ENCODE measurements around the gene CHCT1.

CHCT1 gene

DNA sequence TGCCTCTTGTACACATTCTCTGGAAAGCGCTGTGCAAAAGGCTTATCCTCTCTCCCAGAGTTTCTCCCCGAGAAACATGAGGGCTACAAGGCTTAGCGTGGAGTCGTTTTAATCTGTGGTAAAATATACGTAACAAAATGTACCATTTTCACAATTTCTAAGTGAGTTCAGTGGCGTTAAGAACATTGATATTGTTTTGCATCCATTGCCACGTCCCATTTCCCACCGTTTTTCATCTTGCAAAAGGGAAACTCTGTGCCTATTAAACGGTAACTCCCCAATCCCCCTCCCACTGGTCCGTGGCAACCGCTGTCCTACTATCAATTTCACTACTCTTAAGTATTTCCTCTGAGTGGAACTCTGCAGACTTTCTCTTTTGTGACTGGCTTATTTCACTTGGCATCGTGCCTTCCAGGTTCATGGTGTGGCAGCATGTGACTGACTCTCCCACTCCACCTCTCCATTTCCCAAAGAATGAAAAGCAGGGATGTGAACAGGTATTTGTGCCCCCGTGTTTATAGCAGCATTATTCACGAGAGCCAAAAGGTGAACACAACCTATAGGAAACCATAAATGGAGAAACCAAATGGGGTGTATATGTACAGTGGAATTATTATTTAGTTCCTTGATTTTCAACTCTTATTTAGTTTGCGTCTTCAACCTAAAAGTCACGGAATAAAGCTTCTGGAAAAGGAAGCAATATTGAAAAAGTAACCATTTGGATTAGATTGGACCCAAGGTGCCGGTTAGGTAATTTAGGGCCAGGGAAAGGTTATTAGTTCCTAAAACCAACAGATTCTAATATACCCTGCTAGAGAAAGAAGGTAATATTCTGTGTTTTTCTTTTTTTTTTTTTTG is 29.2 kb upstream of the CHCT1 start (continued):
- no peak for TF ChIP-seq CTCF (tag by site-specific recombination; IDR thresholded peaks at IDR 0.05)
- no peak for TF ChIP-seq ZNF266 (tag by site-specific recombination; IDR thresholded peaks at IDR 0.05; ENCODE audit: low read depth)
- TF ChIP-seq ZFHX2 (tag by site-specific recombination; conservative IDR thresholded peaks at IDR 0.05), result peak; percentile 55; the same call in 1 of the 2 replicates
- TF ChIP-seq ZNF175 (tag by site-specific recombination; IDR thresholded peaks at IDR 0.05), result no peak
- TF ChIP-seq ZFP41 (tag by site-specific recombination; IDR thresholded peaks at IDR 0.05; ENCODE audit: borderline replicate concordance), result no peak
- TF ChIP-seq PRDM2 (tag by site-specific recombination; IDR thresholded peaks at IDR 0.05; ENCODE audit: borderline replicate concordance), result no peak
- TF ChIP-seq TRIM28 (IDR thresholded peaks at IDR 0.05; ENCODE audit: borderline replicate concordance, low read length), result no peak
- TF ChIP-seq ZNF692 (tag by site-specific recombination; IDR thresholded peaks at IDR 0.05), result no peak
- no peak for TF ChIP-seq ZNF24 (tag by site-specific recombination; IDR thresholded peaks at IDR 0.05)
- peak; percentile 57; the same call in 1 of the 2 replicates for TF ChIP-seq PRDM1 (tag by site-specific recombination; IDR thresholded peaks at IDR 0.05)
- no peak for TF ChIP-seq ZNF701 (tag by site-specific recombination; IDR thresholded peaks at IDR 0.05)
- no peak for TF ChIP-seq YY1 (tag by site-specific recombination; IDR thresholded peaks at IDR 0.05)
- TF ChIP-seq, protein P1, sequence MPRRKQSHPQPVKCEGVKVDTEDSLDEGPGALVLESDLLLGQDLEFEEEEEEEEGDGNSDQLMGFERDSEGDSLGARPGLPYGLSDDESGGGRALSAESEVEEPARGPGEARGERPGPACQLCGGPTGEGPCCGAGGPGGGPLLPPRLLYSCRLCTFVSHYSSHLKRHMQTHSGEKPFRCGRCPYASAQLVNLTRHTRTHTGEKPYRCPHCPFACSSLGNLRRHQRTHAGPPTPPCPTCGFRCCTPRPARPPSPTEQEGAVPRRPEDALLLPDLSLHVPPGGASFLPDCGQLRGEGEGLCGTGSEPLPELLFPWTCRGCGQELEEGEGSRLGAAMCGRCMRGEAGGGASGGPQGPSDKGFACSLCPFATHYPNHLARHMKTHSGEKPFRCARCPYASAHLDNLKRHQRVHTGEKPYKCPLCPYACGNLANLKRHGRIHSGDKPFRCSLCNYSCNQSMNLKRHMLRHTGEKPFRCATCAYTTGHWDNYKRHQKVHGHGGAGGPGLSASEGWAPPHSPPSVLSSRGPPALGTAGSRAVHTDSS (tag by site-specific recombination; IDR thresholded peaks at IDR 0.05), result no peak
- TF ChIP-seq, protein P2, sequence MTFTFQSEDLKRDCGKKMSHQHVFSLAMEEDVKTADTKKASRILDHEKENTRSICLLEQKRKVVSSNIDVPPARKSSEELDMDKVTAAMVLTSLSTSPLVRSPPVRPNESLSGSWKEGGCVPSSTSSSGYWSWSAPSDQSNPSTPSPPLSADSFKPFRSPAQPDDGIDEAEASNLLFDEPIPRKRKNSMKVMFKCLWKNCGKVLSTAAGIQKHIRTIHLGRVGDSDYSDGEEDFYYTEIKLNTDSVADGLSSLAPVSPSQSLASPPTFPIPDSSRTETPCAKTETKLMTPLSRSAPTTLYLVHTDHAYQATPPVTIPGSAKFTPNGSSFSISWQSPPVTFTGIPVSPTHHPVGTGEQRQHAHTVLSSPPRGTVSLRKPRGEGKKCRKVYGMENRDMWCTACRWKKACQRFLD (tag by site-specific recombination; IDR thresholded peaks at IDR 0.05), result no peak
- no peak for TF ChIP-seq GFI1B (tag by site-specific recombination; IDR thresholded peaks at IDR 0.05)
- TF ChIP-seq IKZF3 (tag by site-specific recombination; IDR thresholded peaks at IDR 0.05), result peak; percentile 9; the same call in 1 of the 2 replicates
- TF ChIP-seq ZNF501 (tag by site-specific recombination; IDR thresholded peaks at IDR 0.05), result no peak
- TF ChIP-seq WT1 (tag by site-specific recombination; IDR thresholded peaks at IDR 0.05), result peak; percentile 51; the same call in 1 of the 2 replicates
- peak; percentile 97 for TF ChIP-seq MZF1 (tag by site-specific recombination; IDR thresholded peaks at IDR 0.05; ENCODE audit: borderline replicate concordance)
- TF ChIP-seq ZNF426 (tag by site-specific recombination; IDR thresholded peaks at IDR 0.05), result no peak
- no peak for TF ChIP-seq ZNF791 (tag by site-specific recombination; IDR thresholded peaks at IDR 0.05)
- TF ChIP-seq, protein P3, sequence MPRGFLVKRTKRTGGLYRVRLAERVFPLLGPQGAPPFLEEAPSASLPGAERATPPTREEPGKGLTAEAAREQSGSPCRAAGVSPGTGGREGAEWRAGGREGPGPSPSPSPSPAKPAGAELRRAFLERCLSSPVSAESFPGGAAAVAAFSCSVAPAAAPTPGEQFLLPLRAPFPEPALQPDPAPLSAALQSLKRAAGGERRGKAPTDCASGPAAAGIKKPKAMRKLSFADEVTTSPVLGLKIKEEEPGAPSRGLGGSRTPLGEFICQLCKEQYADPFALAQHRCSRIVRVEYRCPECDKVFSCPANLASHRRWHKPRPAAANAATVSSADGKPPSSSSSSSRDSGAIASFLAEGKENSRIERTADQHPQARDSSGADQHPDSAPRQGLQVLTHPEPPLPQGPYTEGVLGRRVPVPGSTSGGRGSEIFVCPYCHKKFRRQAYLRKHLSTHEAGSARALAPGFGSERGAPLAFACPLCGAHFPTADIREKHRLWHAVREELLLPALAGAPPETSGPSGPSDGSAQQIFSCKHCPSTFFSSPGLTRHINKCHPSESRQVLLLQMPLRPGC (tag by site-specific recombination; IDR thresholded peaks at IDR 0.05), result no peak
- no peak for TF ChIP-seq ZSCAN23 (tag by site-specific recombination; IDR thresholded peaks at IDR 0.05)
- no peak for TF ChIP-seq ZNF366 (tag by site-specific recombination; conservative IDR thresholded peaks at IDR 0.05)
- no peak for TF ChIP-seq ZNF223 (tag by site-specific recombination; IDR thresholded peaks at IDR 0.05)
- TF ChIP-seq ZNF202 (tag by site-specific recombination; IDR thresholded peaks at IDR 0.05; ENCODE audit: borderline replicate concordance), result no peak
